Raji (cell line): ENCODE results near the gene PAGE2B.

ENCODE experiments used
- POLR2A ChIP-seq: IDR thresholded peaks from 2 replicates; pipeline ENCODE4 v1.6.1; 2011; ENCODE audit warnings: low read depth, low read length, control low read depth; ENCODE audit not compliant: insufficient read depth

The PAGE2B gene, protein sequence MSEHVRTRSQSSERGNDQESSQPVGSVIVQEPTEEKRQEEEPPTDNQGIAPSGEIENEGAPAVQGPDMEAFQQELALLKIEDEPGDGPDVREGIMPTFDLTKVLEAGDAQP

DNA sequence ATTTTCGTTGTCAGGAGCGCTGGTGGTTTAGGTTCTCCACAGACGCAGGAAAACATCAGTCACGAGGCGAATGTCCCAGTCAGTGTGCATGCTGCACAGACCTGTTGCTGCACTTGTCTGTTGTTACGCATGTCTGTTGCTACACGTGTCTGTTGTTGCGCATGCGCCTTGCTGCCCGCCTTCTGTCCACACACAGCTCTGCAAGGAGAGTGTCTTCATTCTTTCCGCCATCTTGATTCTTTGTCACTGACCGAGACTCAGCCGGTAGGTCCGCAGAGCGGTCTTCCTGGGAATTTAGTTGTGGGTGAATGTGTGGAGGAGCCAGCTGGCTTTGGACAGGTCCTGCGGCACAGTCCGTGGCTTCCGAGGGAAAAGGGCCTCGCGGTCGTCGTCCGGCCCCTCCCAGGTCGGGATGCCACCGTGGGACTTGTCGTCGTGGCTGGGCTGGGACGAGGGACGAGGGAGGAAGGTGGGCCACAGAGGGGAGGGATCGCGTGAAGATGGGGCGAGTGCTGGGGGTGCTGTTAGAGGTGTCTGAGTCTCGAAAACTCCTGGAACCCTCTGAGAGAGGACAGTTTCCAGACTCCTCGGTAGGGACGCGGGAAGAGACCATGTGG lies at the start of gene PAGE2B:
Gene PAGE2B (plus strand): TSS at position 180 of the 617 bp plus-strand sequence. CDS start 1,012 bp downstream, outside the sequence.
- no peak for TF ChIP-seq POLR2A

DNA sequence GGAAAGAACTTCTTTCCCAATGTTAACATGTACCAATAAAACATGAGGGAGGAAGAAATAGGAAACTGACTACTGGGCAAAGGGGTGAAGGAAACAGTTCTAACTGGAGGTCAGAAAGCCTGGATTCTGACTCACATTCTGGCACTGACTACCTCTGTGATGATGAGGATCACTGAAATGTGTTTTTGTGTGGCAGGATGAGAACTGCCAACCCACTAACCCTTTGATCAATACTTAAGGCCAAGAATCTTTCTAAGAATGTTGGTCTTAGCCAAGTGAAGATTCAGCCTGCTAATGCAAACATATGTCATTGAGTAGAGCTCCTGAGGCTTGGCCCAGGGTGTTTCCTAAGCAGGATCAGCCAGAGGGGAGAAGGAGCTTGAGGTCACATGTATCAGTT lies 48.7 kb upstream of the PAGE2B start:
- TF ChIP-seq POLR2A: no peak

DNA sequence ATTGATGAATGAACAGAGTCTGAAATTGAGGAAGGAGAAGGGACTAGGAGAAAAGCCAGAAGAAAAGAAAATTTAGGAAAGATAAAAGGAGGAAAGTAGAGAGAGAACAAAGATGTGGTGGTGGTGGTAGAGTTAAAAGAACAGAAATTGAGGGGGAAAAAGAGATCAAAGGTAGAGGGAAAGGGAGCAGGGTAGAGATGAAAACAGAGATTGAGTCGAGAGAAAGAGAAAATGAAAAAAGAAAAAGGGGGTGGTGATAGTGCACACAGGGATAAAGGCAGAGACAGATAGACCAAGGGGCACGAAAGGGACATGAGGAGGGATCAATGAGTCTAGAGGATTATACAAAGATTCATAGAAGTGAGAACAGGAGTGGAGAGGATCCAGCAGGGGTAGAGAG lies 48.0 kb upstream of the PAGE2B start:
- TF ChIP-seq POLR2A: no peak

DNA sequence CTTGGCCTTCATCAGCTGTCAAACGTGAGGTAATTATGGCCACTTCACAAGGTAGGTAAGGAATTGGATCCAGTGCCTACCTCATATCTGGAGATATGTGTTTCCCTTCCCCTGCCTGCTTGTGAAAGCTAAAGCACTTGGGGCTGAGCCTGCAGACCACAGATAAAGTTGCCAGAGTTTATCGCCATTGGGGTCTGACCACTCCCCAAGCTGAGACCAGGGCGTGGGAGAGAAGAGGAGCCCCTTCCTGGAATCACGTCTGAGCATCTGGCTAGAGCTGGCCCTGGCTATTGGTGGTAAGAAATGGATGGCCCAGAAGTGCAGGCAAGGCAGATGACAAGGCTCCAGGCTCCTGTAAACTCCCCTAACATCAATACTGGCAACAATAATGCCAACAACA lies 46.8 kb upstream of the PAGE2B start:
- TF ChIP-seq POLR2A: no peak

DNA sequence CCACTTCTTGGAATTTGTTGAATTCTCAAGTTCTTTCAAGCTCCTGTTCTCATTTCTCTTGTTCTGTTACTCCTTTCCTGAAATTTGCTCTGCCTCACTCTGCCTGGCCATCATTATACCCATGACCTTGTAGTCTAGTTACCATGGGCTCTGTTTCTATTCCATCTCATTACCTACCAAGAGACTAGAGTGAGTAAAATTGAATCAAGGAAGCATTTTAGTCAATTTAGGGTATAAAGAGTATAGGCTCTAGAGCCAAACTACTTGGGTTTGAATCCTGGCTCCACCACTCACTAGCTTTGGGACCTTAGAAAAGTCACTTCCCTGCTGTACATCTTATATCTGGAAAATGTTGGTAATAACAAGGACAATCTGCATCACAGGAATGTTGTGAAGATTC lies 46.2 kb upstream of the PAGE2B start:
- no peak for TF ChIP-seq POLR2A

DNA sequence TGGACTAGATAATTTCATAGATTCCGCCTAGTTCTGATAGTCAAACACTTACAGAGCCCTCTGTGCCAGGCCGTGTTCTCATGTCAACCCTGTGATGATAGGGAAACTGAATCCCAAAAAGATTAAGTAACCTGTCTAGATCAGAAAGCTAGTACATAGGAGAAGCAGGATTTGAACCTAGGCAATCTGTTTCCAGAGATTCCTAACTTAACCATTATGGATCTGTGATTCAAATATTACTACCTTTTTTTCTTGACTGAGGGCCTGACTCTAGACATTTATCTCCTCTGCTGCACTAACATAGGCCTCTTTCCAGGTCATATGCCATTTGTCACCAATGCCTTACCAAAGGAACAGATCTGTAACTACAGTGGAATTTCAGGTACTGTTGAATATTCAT lies 45.5 kb upstream of the PAGE2B start:
- TF ChIP-seq POLR2A: no peak

DNA sequence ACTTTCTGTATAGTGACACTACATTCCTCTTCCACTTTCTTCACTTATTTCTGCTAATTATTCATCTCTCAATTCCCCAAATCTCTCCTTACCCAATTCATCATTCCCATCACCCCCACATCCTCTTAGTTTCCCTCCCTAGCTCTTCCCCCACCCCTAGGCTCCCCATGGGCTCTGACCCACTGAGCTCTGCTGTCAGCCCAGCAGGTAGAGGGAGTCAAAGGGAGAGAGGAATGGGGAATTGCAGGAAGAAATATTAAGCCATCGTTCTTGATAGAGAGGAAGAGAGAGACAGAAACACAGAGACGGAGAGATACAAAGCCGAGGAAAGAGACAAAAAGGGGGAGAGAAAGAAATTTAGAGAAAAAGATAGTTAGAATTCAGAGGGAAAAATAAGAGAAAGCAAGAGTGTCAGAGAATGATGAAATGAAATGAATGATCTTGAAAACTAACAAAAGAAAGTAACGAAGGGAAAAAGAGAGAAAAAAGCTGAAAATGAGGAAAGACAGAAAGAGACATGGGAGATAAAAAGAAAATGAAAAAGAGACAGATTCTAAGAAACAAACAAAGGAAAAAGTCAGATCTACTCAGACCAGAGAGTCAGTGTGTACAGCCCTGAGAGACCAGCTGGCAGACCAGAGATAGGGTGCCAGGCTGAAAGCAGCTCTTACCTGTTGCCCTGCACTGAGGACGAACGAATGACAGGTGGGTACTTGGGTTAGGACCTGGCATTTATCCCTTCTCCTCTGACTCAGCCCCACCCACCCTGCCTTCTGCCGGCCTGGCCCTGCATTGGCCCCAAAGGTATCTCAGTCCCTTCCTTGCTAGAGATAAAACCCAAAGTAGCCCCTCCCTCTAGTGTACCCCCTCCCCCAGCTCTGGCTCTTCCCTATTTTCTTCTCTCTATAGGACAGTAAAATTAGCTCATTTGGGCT lies 44.3 kb upstream of the PAGE2B start, which contains the start of gene ALAS2:
Gene ALAS2 (minus strand): TSS at position 707 of the 935 bp plus-strand sequence. CDS start 4,977 bp downstream, outside the sequence.
- no peak for TF ChIP-seq POLR2A

DNA sequence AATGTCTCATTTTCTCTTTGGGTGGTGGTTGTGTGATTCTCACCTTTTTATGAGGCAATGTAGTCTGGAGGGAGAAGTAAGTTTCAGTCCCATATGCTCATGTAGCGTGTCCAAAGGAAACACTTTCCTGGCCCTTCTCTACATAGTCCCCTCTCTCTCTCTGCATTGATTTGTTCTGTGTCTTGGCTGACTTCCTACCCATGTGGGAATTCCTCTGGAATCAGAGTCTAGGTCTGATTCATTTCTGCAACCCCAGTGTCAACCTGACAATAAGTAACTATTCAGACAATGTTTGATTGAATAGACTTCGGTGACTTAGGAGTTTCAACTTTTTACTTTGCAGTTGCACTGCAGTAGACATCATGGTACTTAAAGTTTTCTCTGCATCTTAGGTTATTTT lies 41.4 kb upstream of the PAGE2B start:
- no peak for TF ChIP-seq POLR2A

DNA sequence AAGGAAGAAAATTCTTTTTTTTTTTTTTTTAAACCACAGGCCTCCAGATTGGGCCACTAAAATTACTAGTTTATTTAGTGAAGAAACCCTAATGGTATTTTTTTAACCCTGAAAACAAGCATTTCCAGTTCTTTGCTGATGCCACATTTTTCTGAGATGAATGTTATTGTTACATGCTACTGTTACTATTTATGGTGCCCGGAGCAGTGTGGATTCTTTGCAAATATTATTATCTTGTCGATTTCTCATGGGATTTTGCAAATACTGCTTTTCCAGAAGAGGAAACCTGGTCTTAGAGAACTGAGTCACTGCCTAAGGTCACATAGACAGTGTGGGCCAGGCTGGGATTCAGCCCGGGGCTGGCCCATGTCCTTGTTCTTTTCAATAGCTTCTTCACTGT lies 35.4 kb upstream of the PAGE2B start:
- TF ChIP-seq POLR2A: no peak

DNA sequence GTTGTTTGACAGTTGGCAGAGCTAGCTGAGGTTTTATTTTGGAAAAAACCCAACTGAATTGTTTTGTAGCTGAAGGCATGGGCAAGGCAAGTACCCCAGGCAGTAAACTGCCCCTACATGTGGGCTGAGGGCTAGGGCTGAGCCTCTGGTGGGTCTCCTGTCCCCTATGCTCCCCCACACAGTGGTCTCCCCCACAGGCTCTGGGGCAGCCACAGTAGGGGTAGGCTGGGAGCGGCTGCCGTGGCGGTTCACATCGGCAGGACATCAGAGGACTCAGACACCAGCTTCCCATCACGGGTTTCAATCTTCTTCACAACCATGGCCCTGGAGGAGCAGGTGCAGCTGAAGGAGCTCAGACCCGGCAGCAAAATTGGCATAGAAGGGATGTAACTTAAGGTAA lies 33.3 kb upstream of the PAGE2B start:
- TF ChIP-seq POLR2A: no peak

DNA sequence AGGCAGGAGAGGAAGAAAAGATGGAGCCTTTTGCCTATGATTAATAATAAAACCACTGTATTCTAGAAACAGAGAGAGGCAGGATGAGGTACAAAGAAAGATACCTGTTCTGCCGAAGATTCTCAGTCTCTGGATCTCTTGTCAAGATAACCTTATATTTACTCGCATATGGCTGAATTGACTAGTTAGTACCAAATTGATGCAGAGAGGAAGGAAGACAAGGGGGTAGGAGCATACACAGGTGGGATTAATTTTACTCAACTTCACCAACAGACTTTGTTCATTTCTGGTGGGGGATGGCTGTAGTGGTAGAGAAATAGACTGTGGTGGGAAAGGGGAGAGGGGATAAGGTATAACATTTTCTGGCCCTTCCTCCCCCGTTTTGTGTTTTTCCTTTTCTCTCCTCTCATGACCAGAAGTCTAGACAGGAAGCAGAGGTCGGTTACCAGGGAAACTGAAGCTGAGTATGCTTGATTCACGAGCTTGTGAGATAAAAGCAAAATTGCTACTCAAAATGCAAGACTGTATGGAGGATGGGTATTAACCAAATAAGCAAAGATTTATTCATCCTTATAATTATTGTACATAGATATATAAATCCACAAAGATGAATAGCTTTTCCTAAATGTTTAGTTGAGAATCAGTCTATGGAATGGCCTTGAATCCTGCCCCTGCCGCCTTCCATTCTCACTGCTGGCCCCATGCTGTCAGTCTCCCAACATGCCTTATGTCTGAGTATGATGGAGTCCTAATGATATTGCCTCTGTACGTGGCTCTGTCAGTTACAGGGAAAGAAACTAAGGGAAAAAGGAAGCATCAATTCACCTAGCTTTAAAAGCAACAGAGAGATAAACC lies 17.8 kb upstream of the PAGE2B start:
- no peak for TF ChIP-seq POLR2A

DNA sequence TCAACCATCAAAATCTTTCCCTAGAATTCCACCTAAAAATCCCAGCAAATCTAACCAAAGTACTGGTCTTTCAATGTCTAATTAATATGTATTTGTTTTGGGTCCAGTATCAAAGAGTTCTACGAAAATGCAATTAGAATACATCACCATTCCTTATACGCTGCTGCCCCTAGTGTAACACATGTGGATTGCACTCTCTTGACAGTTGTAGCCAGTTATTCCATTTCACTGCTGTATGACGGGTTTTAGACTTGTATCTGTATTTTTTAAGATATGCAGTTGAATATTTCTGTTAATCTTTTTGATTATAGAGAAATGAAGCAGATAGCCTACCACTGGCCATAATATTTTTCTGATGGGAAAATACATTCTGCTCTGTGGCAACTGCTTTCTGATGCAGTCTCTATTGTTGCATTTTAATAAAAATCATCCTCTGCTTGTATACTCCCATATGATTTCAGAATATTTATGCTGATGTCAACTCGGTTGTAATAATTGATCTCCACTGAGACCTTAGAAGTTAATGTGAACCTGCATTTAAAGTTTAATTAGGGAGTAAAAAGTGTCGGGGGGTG lies 17.1 kb upstream of the PAGE2B start:
- no peak for TF ChIP-seq POLR2A

DNA sequence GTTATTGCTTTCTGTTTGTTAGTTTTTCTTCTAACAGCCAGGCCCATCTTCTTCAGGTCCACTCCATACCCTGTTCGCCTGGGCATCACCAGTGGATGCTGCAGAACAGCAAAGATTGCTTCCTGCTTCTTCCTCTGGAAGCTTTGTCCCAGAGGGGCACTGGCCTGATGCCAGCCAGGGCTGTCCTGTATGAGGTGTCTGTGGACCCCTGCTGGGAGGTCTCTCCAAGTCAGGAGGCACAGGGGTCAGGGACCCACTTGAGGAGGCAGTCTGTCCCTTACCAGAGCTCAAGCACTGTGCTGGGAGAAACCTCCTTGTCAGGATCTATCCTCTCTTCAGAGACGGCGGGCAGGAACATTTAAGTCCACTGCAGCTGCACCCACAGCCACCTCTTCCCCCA lies 2.5 kb upstream of the PAGE2B start:
- no peak for TF ChIP-seq POLR2A

DNA sequence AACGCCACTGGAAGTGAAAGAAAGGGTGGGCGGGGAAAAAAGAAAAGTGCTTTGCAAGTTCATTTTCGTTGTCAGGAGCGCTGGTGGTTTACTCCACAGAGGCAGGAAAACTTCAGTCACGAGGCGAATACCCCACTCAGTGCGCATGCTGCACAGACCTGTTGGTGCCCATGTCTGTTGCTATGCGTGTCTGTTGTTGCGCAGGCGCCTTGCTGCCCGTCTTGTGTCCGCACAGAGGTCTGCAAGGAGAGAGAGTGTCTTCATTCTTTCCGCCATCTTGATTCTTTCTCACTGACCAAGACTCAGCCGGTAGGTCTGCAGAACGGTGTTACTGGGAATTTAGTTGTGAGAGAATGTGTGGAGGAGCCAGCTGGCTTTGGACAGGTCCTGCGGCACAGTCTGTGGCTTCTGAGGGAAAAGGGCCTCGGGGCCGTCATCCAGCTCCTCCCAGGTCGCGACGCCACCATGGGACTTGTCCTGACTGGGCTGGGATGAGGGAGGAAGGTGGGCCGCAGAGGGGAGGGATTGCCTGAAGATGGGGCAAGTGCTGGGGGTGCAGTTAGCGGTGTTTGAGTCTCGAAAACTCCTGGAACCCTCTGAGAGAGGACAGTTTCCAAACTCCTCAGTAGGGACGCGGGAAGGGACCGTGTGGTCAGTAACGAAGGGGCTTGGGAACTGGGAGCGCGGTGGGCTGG lies 14.1 kb downstream of the PAGE2B start, which contains the start of gene PAGE2:
Gene PAGE2 (plus strand): TSS at position 224 of the 695 bp plus-strand sequence. CDS start 1,003 bp downstream, outside the sequence.
- TF ChIP-seq POLR2A: no peak
